SK-N-SH (cell line): ENCODE results near the gene TRMU.

Experiments used
- EZH2phosphoT487 ChIP-seq: fragments of 200-600 bp; sonication (generic); IDR thresholded peaks from 2 replicates; pipeline ENCODE4 v1.6.1; 2017; ENCODE audit warnings: low read depth, mixed run types, mild to moderate bottlenecking, antibody characterized with exemption, moderate library complexity, borderline replicate concordance
- GABPA ChIP-seq: IDR thresholded peaks from 2 replicates; pipeline ENCODE4 v1.4.0; 2012; ENCODE audit warnings: low read depth, mild to moderate bottlenecking
- JUND ChIP-seq: IDR thresholded peaks from 2 replicates; pipeline ENCODE4 v1.4.0; 2012
- MEF2A ChIP-seq: IDR thresholded peaks from 2 replicates; pipeline ENCODE4 v1.4.0; 2012; ENCODE audit warnings: low read depth, borderline replicate concordance
- PBX3 ChIP-seq: IDR thresholded peaks from 2 replicates; pipeline ENCODE4; 2012
- POLR2AphosphoS5 ChIP-seq: IDR thresholded peaks from 2 replicates; pipeline ENCODE4 v1.6.1; 2012; ENCODE audit warnings: low read depth, low read length
- RAD21 ChIP-seq: IDR thresholded peaks from 2 replicates; pipeline ENCODE4 v1.6.1; 2012; ENCODE audit warnings: mild to moderate bottlenecking, low read length
- REST ChIP-seq: IDR thresholded peaks from 2 replicates; pipeline ENCODE4 v1.6.1; 2012; ENCODE audit warnings: mild to moderate bottlenecking, low read depth, low read length, moderate library complexity
- SMC3 ChIP-seq: IDR thresholded peaks from 2 replicates; pipeline ENCODE4 v1.6.1; 2012; ENCODE audit warnings: low read depth, low read length, improper control_type of control experiment
- TAF1 ChIP-seq: IDR thresholded peaks from 2 replicates; pipeline ENCODE4 v1.6.1; 2012; ENCODE audit warnings: low read depth, mild to moderate bottlenecking, low read length, moderate library complexity, borderline replicate concordance
- TCF12 ChIP-seq: IDR thresholded peaks from 2 replicates; pipeline ENCODE4 v1.4.0; 2012
- TEAD4 ChIP-seq: IDR thresholded peaks from 2 replicates; pipeline ENCODE4 v1.4.0; 2012; ENCODE audit warnings: mild to moderate bottlenecking, borderline replicate concordance; ENCODE audit not compliant: insufficient read depth
- YY1 ChIP-seq: IDR thresholded peaks from 2 replicates; pipeline ENCODE4 v1.4.0; 2012; ENCODE audit warnings: low read depth, mild to moderate bottlenecking
- TF ChIP-seq, protein P1 (sequence below): fragments of 200-600 bp; sonication (generic); IDR thresholded peaks from 2 replicates; pipeline ENCODE4 v1.6.1; 2017; ENCODE audit warnings: antibody characterized with exemption, mild to moderate bottlenecking, moderate library complexity

- TF ChIP-seq TEAD4 (no peak), RAD21 (no peak), SMC3 (no peak), MEF2A (no peak), POLR2AphosphoS5 (no peak), REST (no peak), EZH2phosphoT487 (no peak), JUND (no peak), PBX3 (no peak), YY1 (no peak), TAF1 (no peak), GABPA (no peak), TCF12 (no peak)
- TF ChIP-seq, protein P1, sequence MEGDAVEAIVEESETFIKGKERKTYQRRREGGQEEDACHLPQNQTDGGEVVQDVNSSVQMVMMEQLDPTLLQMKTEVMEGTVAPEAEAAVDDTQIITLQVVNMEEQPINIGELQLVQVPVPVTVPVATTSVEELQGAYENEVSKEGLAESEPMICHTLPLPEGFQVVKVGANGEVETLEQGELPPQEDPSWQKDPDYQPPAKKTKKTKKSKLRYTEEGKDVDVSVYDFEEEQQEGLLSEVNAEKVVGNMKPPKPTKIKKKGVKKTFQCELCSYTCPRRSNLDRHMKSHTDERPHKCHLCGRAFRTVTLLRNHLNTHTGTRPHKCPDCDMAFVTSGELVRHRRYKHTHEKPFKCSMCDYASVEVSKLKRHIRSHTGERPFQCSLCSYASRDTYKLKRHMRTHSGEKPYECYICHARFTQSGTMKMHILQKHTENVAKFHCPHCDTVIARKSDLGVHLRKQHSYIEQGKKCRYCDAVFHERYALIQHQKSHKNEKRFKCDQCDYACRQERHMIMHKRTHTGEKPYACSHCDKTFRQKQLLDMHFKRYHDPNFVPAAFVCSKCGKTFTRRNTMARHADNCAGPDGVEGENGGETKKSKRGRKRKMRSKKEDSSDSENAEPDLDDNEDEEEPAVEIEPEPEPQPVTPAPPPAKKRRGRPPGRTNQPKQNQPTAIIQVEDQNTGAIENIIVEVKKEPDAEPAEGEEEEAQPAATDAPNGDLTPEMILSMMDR: no peak
Observed at GRCh38 chr22:46287873-46288751, 47.4 kb upstream of the TRMU start.
